Esophagus muscularis mucosa (tissue), 4 donors: ENCODE data around the gene YPEL2.

Experiments
- CTCF ChIP-seq, 3 experiments: fragments of 200-600 bp in 2 of 3; fragments of 450-650 bp in 1 of 3; sonication (generic) in 2 of 3; IDR thresholded peaks; one replicate each; pipeline ENCODE4 v1.5.1; 2017 to 2019; ENCODE audit warnings: antibody characterized with exemption in 3 of 3, mild to moderate bottlenecking in 2 of 3, moderate library complexity in 1 of 3
- EP300 ChIP-seq: sonication (generic); formaldehyde crosslinking; IDR thresholded peaks from one replicate; pipeline ENCODE4 v1.6.1; 2017; ENCODE audit warnings: antibody characterized with exemption
- POLR2A ChIP-seq: fragments of 450-650 bp; IDR thresholded peaks from one replicate; pipeline ENCODE4 v1.6.1; 2017; ENCODE audit warnings: antibody characterized with exemption, moderate library complexity, mild to moderate bottlenecking, low read depth

DNA sequence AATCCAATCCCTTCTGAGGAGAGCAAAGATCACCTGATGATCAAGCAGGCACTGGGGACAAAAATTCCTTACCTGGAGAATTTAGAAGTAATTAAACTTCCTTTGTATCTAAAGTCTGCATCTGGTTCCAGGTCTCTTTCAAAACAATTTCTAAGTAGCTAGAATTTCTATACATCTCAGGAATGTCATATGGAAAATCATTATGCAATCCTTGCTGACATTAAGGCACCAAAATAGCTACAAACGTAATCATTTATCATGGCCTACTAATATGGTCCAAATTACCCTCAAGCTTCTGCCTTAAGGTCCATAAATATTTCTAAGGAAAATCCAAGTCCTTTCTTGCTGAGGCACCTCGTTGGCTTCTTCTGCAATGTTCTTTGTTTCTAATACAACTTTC is 32.9 kb upstream of the YPEL2 start:
- TF ChIP-seq CTCF (IDR thresholded peaks at IDR 0.05) (no peak), POLR2A (no peak), EP300 (no peak)
